Testis (tissue), 2 donors: ENCODE results near the gene SLC29A1.
A peak's percentile ranks its signal among the peaks of the same experiment; 100 is the strongest.

Experiments
- POLR2A ChIP-seq: fragments of 450-650 bp; IDR thresholded peaks from one replicate; pipeline ENCODE4 v1.6.1; 2017; ENCODE audit warnings: antibody characterized with exemption, mild to moderate bottlenecking, moderate library complexity
- TF ChIP-seq, protein P1 (sequence below), 3 experiments: fragments of 450-650 bp in 2 of 3; fragments of 200-600 bp in 1 of 3; sonication (generic) in 1 of 3; IDR thresholded peaks; one replicate each; pipeline ENCODE4 v1.5.1; 2016 to 2019; ENCODE audit warnings: antibody characterized with exemption in 3 of 3, mild to moderate bottlenecking in 2 of 3, moderate library complexity in 1 of 3

DNA sequence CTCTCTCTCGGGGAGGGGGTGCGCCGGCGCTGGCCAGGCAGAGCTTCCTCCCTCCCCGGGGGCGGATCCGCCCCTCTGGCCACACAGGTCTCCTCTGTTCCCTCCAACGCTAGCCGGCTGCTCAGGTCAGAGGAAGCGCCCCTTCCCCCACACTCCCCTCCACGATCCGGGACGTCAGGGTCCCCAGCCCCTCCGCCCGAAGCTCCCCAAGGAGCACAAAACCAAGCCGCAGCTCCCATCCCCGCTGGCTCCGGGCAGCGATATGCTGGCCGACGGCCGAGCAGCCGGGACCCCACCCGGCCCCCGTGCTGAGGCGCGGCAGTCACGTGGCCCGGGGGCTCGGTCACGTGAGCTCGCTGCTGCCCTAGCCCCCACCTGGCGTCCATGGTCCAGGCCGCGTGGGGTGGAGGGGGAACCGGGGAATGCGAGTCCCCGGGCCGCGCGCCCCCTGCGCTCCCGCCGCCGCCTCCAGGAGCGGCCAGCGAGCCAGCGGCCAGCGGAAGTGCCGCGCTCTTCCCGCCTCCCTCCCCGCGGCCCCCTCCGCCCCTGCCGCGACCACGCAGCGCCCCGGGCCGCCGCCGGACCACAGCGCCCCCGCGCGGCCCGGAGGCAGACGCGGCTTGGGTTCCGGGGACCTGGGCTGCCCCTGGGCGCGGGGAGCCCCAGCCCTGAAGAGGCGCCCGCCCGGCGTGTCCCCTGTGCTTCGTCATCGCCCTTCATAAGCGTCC, 33.8 kb downstream of the SLC29A1 start, which contains the start of gene SLC35B2:
- TF ChIP-seq POLR2A, result no peak
- TF ChIP-seq, protein P1, sequence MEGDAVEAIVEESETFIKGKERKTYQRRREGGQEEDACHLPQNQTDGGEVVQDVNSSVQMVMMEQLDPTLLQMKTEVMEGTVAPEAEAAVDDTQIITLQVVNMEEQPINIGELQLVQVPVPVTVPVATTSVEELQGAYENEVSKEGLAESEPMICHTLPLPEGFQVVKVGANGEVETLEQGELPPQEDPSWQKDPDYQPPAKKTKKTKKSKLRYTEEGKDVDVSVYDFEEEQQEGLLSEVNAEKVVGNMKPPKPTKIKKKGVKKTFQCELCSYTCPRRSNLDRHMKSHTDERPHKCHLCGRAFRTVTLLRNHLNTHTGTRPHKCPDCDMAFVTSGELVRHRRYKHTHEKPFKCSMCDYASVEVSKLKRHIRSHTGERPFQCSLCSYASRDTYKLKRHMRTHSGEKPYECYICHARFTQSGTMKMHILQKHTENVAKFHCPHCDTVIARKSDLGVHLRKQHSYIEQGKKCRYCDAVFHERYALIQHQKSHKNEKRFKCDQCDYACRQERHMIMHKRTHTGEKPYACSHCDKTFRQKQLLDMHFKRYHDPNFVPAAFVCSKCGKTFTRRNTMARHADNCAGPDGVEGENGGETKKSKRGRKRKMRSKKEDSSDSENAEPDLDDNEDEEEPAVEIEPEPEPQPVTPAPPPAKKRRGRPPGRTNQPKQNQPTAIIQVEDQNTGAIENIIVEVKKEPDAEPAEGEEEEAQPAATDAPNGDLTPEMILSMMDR (IDR thresholded peaks at IDR 0.05), result peak; percentile 70 to 83 (median 80)
